Activated T-cell treated with anti-CD3 and anti-CD28 coated beads, Interleukin-2, amount 50 U/mL, for 48 hours (primary cell): ENCODE measurements around the gene PCDHB10.
"Not testable (repeated sequence)": the region's sequence is repeated elsewhere in the genome, so short reads cannot be mapped to it uniquely, and the experiment has no call there.

Source experiments
- DNase-seq, 2 experiments: peaks; one replicate each; pipeline ENCODE4 v3.0.0-alpha.2; 2020

PCDHB10 gene

DNA sequence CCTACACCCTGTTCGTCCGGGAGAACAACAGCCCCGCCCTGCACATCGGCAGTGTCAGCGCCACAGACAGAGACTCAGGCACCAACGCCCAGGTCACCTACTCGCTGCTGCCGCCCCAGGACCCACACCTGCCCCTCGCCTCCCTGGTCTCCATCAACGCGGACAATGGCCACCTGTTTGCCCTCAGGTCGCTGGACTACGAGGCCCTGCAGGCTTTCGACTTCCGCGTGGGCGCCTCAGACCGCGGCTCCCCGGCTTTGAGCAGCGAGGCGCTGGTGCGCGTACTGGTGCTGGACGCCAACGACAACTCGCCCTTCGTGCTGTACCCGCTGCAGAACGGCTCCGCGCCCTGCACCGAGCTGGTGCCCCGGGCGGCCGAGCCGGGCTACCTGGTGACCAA, 3.5 kb upstream of the PCDHB10 start:
- not testable (repeated sequence) for DNase-seq

DNA sequence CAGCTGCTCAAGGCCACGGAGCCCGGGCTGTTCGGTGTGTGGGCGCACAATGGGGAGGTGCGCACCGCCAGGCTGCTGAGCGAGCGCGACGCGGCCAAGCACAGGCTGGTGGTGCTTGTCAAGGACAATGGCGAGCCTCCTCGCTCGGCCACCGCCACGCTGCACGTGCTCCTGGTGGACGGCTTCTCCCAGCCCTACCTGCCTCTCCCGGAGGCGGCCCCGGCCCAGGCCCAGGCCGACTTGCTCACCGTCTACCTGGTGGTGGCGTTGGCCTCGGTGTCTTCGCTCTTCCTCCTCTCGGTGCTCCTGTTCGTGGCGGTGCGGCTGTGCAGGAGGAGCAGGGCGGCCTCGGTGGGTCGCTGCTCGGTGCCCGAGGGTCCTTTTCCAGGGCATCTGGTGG, 3.0 kb upstream of the PCDHB10 start:
- not testable (repeated sequence) for DNase-seq

DNA sequence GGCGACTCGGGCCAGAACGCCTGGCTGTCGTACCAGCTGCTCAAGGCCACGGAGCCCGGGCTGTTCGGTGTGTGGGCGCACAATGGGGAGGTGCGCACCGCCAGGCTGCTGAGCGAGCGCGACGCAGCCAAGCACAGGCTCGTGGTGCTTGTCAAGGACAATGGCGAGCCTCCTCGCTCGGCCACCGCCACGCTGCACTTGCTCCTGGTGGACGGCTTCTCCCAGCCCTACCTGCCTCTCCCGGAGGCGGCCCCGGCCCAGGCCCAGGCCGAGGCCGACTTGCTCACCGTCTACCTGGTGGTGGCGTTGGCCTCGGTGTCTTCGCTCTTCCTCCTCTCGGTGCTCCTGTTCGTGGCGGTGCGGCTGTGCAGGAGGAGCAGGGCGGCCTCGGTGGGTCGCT, 2.2 kb downstream of the PCDHB10 start:
- not testable (repeated sequence) for DNase-seq

DNA sequence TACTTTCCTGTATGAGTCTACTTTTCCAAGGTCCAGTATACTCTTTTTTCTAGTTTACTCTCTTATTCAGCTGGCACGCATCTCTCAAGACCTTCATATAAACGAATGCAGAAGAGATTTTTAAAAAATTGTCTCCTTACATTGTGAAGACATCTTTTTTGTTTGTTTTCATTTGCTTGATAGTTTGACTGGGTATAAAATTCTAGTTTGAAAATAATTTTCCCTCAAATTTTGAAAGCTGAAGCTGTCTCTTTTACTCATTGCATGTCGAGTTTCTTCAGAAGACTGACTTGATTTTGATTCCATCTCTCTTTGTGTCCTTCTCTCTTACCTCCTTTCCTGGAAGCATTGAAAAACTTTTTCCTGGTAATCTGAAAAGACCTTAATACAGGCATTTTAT, 4.2 kb downstream of the PCDHB10 start:
- no peak for DNase-seq

DNA sequence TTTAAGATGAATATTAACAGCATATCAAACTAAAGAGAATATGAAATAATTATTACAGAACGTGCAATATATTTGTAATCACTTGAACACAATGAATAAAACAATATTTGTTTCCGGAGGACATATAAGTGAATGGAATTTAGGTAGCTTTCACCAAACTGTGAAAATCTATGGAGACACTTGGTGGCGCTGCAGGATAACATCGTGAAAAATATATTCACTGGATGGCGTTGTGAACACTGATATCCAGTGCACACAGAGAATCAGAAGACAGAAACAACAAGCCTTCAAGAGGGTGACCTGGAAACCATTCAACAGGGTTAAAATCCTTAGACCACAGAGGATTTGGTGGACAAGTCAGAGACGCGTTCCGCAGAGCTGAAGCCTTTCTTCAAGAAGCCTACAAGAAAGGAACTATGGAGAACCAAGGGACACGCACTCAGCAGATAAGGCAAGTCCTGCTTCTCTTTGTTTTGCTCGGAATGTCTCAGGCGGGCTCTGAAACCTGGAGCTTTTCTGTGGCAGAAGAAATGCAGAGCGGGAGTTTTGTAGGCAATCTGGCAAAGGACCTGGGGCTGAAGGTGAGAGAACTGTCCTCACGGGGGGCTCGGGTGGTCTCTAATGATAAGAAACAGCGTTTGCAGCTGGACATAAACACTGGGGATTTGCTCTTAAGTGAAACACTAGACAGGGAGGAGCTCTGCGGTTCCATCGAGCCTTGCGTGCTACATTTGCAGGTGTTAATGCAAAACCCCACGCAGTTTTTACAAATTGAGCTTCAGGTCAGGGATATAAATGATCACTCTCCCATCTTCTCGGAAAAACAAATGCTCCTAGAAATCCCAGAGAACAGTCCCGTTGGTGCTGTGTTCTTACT, 7.4 kb downstream of the PCDHB10 start, which contains the start of gene PCDHB11:
Gene PCDHB11, plus strand, starts transcription at position 269 of the 877 bp plus-strand sequence. Its CDS starts 148 bp downstream, at position 417.
- no peak for DNase-seq

DNA sequence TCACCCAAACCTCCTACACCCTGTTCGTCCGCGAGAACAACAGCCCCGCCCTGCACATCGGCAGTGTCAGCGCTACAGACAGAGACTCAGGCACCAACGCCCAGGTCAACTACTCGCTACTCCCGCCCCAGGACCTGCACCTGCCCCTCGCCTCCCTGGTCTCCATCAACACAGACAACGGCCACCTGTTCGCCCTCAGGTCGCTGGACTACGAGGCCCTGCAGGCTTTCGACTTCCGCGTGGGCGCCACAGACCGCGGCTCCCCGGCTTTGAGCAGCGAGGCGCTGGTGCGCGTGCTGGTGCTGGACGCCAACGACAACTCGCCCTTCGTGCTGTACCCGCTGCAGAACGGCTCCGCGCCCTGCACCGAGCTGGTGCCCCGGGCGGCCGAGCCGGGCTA, 9.0 kb downstream of the PCDHB10 start:
- not testable (repeated sequence) for DNase-seq

DNA sequence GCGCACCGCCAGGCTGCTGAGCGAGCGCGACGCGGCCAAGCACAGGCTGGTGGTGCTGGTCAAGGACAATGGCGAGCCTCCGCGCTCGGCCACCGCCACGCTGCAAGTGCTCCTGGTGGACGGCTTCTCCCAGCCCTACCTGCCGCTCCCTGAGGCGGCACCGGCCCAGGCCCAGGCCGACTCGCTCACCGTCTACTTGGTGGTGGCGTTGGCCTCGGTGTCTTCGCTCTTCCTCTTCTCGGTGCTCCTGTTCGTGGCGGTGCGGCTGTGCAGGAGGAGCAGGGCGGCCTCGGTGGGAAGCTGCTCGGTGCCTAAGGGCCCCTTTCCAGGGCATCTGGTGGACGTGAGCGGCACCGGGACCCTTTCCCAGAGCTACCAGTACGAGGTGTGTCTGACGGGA, 9.5 kb downstream of the PCDHB10 start:
- not testable (repeated sequence) for DNase-seq

DNA sequence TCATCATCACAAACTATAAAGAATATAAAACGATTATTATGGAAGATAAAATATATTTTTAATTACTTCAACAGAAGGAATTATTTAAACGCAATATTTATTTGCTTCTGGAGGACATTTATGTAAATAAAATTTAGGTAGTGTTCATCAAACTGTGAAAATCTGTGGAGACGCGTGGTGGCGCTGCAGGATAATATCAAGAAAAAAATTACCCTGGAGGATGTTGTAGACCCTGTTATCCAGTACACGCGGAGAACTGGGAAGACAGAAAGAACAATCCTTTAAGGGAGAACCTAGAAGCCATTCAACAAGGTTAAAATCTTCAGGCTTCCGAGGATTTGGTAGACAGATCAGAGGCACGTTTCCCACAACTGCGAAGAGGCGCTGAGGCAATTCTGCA, 16.3 kb downstream of the PCDHB10 start, which contains the start of gene PCDHB12:
Gene PCDHB12, plus strand, starts transcription at position 242 of the 400 bp plus-strand sequence. CDS start 189 bp downstream, outside the sequence.
- no peak for DNase-seq

DNA sequence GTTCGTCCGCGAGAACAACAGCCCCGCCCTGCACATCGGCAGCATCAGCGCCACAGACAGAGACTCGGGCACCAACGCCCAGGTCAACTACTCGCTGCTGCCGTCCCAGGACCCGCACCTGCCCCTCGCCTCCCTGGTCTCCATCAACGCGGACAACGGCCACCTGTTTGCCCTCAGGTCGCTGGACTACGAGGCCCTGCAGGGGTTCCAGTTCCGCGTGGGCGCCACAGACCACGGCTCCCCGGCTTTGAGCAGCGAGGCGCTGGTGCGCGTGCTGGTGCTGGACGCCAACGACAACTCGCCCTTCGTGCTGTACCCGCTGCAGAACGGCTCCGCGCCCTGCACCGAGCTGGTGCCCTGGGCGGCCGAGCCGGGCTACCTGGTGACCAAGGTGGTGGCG, 18.1 kb downstream of the PCDHB10 start:
- DNase-seq: not testable (repeated sequence)

DNA sequence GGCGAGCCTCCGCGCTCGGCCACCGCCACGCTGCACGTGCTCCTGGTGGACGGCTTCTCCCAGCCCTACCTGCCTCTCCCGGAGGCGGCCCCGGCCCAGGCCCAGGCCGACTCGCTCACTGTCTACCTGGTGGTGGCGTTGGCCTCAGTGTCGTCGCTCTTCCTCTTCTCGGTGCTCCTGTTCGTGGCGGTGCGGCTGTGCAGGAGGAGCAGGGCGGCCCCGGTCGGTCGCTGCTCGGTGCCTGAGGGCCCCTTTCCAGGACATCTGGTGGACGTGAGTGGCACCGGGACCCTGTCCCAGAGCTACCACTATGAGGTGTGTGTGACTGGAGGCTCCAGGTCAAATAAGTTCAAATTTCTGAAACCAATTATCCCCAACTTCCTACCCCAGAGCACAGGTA, 18.7 kb downstream of the PCDHB10 start:
- not testable (repeated sequence) for DNase-seq

DNA sequence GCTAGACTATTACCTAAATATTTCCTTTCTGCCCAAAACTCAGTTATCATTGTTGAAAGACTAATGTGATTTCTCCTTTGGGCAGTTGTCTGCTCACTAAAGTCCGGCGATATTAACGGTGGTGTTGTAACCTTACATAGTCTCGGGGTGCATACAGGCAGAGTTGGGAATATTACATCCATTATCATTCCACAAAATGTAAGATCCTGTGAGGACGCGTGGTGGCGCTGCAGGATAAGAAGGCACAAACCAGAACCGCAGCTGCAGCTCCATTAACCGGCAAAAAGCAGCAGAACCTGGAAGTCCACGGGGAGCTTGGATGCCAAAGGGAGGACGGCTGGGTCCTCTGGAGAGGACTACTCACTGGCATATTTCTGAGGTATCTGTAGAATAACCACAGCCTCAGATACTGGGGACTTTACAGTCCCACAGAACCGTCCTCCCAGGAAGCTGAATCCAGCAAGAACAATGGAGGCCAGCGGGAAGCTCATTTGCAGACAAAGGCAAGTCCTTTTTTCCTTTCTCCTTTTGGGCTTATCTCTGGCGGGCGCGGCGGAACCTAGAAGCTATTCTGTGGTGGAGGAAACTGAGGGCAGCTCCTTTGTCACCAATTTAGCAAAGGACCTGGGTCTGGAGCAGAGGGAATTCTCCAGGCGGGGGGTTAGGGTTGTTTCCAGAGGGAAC, 21.6 kb downstream of the PCDHB10 start, which contains the start of gene PCDHB13:
Gene PCDHB13, plus strand, starts transcription at position 264 of the 684 bp plus-strand sequence. Its CDS starts 205 bp downstream, at position 469.
- DNase-seq: peak in 1 of 2 experiments; percentile 28

DNA sequence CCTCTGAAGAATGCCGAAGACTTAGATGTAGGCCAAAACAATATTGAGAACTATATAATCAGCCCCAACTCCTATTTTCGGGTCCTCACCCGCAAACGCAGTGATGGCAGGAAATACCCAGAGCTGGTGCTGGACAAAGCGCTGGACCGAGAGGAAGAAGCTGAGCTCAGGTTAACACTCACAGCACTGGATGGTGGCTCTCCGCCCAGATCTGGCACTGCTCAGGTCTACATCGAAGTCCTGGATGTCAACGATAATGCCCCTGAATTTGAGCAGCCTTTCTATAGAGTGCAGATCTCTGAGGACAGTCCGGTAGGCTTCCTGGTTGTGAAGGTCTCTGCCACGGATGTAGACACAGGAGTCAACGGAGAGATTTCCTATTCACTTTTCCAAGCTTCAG, 22.4 kb downstream of the PCDHB10 start:
- DNase-seq: not testable (repeated sequence)

DNA sequence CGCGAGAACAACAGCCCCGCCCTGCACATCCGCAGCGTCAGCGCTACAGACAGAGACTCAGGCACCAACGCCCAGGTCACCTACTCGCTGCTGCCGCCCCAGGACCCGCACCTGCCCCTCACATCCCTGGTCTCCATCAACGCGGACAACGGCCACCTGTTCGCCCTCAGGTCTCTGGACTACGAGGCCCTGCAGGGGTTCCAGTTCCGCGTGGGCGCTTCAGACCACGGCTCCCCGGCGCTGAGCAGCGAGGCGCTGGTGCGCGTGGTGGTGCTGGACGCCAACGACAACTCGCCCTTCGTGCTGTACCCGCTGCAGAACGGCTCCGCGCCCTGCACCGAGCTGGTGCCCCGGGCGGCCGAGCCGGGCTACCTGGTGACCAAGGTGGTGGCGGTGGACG, 23.4 kb downstream of the PCDHB10 start:
- DNase-seq: not testable (repeated sequence)

DNA sequence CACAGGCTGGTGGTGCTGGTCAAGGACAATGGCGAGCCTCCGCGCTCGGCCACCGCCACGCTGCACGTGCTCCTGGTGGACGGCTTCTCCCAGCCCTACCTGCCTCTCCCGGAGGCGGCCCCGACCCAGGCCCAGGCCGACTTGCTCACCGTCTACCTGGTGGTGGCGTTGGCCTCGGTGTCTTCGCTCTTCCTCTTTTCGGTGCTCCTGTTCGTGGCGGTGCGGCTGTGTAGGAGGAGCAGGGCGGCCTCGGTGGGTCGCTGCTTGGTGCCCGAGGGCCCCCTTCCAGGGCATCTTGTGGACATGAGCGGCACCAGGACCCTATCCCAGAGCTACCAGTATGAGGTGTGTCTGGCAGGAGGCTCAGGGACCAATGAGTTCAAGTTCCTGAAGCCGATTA, 23.9 kb downstream of the PCDHB10 start:
- not testable (repeated sequence) for DNase-seq

DNA sequence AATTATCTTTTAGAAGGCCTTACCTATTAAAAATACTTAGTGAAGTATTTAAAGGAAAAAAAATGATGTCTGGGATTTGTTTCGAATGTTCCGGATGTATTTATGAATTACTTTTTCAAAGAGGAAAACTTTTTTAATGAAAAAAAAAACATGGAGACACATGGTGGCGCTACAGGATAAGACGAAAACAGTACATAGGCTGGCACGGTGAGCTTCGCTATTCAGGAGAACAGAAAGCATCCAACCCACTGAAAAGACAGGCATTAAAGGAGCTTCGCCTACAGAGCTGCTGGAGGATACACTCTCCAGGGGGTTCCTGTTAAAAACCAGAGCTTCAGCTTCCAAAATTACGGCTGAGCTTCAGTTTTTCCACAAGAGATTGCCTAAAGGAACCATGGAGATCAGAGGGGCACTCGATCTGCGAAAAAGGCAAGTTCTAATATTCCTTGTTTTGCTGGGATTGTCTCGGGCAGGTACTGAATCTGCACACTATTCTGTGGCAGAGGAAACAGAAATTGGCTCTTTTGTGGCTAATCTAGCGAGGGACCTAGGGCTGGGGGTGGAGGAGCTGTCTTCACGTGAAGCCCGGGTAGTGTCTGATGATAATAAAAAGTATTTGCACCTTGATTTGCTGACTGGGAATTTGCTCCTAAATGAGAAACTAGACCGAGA, 31.1 kb downstream of the PCDHB10 start, which contains the start of gene PCDHB14:
Gene PCDHB14, plus strand, starts transcription at position 232 of the 672 bp plus-strand sequence. Its CDS starts 163 bp downstream, at position 395.
- DNase-seq: no peak

DNA sequence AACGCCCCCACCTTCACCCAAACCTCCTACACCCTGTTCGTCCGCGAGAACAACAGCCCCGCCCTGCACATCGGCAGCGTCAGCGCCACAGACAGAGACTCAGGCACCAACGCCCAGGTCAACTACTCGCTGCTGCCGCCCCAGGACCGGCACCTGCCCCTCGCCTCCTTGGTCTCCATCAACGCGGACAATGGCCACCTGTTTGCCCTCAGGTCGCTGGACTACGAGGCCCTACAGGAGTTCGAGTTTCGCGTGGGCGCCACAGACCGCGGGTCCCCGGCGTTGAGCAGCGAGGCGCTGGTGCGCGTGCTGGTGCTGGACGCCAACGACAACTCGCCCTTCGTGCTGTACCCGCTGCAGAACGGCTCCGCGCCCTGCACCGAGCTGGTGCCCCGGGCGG, 32.7 kb downstream of the PCDHB10 start:
- not testable (repeated sequence) for DNase-seq

DNA sequence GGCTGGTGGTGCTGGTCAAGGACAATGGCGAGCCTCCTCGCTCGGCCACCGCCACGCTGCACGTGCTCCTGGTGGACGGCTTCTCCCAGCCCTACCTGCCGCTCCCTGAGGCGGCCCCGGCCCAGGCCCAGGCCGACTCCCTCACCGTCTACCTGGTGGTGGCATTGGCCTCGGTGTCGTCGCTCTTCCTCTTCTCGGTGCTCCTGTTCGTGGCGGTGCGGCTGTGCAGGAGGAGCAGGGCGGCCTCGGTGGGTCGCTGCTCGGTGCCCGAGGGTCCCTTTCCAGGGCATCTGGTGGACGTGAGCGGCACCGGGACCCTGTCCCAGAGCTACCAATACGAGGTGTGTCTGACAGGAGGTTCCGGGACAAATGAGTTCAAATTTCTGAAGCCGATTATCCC, 33.3 kb downstream of the PCDHB10 start:
- DNase-seq: not testable (repeated sequence)

DNA sequence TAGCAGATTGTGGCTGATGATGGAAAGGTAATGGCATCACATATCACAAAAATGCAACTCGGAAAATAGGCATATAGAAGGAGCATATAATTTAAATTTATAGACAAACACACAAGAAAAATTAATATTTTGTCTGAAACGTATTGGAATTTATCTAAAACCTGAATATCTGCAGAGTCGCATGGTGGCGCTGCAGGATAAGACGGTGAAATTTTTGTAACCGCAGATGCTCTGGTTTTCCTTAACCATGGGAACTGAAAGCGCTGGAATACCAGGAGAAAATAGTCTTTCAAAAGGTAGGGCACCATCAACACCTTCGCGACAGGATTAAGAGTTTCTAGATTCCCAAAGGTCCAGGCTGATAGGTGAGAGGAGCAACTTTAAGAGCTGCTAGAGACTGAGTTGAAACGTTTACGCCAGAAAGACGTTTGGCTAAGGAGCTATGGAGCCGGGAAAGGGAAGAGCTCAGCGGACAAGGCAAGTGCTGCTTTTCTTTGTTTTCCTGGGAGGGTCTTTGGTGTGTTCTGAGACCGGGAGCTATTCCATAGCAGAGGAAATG, 42.0 kb downstream of the PCDHB10 start:
- no peak for DNase-seq

DNA sequence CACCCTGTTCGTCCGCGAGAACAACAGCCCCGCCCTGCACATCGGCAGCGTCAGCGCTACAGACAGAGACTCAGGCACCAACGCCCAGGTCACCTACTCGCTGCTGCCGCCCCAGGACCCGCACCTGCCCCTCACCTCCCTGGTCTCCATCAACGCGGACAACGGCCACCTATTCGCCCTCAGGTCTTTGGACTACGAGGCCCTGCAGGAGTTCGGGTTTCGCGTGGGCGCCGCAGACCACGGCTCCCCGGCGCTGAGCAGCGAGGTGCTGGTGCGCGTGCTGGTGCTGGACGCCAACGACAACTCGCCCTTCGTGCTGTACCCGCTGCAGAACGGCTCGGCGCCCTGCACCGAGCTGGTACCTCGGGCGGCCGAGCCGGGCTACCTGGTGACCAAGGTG, 43.8 kb downstream of the PCDHB10 start:
- not testable (repeated sequence) for DNase-seq

DNA sequence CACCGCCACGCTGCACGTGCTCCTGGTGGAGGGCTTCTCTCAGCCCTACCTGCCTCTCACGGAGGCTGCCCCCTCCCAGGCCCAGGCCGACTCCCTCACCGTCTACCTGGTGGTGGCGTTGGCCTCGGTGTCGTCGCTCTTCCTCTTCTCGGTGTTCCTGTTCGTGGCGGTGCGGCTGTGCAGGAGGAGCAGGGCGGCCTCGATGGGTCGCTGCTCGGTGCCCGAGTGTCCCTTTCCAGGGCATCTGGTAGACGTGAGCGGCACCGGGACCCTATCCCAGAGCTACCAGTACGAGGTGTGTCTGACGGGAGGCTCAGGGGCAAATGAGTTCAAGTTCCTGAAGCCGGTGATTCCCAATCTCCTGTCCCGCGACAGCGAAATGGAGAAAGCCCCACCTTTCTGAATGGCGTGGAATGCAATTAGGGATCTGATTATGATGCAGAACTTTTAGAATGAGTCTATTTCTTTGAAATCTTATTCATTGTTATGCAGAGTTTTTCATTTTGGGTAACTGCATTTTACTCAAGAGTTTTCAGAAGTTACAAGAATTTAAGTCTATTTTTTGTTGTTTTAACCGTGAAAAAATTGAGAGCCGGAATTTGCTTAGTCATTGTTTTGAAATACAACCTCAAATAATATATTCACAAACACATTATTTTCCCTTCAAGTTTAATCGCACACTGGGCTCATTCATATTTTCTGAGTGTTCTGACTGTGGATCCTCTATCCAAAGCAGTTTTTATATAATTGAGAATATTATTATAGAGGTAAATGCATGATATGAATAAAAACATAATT, 44.6 kb downstream of the PCDHB10 start:
- DNase-seq: no peak

DNA sequence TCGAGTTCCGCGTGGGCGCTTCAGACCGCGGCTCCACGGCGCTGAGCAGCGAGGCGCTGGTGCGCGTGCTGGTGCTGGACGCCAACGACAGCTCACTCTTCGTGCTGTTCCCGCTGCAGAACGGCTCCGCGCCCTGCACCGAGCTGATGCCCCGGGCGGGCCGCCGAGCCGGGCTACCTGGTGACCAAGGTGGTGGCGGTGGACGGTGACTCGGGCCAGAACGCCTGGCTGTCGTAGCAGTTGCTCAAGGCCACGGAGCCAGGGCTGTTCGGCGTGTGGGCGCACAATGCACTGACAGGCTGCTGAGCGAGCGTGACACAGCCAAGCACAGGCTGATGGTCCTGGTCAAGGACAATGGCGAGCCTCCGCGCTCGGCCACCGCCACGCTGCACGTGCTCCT, 49.3 kb downstream of the PCDHB10 start:
- DNase-seq: no peak
